ACC112 (cell line): ENCODE data around the gene TRNP1.

Experiments used
- H2AFZ ChIP-seq: fragments of 200-600 bp; sonication (generic); one replicate; pipeline ENCODE4 v1.6.0; 2017; ENCODE audit warnings: antibody characterized with exemption, low read length; ENCODE audit not compliant: unreplicated experiment
- H3K27ac ChIP-seq: fragments of 200-600 bp; sonication (generic); 2 replicates; pipeline ENCODE4 v1.5.1; 2014; ENCODE audit warnings: low read depth, mild to moderate bottlenecking, antibody characterized with exemption, low read length, moderate library complexity
- H3K27me3 ChIP-seq: fragments of 200-600 bp; sonication (generic); 2 replicates; pipeline ENCODE4 v1.6.1; 2014; ENCODE audit warnings: mild to moderate bottlenecking, antibody characterized with exemption, low read length, moderate library complexity, mixed read lengths; ENCODE audit not compliant: insufficient read depth
- H3K36me3 ChIP-seq: fragments of 200-600 bp; sonication (generic); 2 replicates; pipeline ENCODE4 v1.6.1; 2016; ENCODE audit warnings: mild to moderate bottlenecking, antibody characterized with exemption, low read length, moderate library complexity, mixed read lengths; ENCODE audit not compliant: insufficient read depth
- H3K4me1 ChIP-seq: fragments of 200-600 bp; sonication (generic); one replicate; pipeline ENCODE4 v1.6.1; 2016; ENCODE audit warnings: low read length, mixed read lengths; ENCODE audit not compliant: insufficient read depth, unreplicated experiment, control insufficient read depth
- H3K4me3 ChIP-seq: fragments of 200-600 bp; sonication (generic); 2 replicates; pipeline ENCODE4 v1.5.1; 2014; ENCODE audit warnings: mild to moderate bottlenecking, low read depth, low read length
- H3K79me2 ChIP-seq: fragments of 200-600 bp; sonication (generic); one replicate; pipeline ENCODE4 v1.6.0; 2016; ENCODE audit warnings: low read length; ENCODE audit not compliant: control insufficient read depth, unreplicated experiment, insufficient read depth

Gene TRNP1

GRCh38 chr1:27031235-27032118 lies 38.0 kb downstream of the TRNP1 start:
- Histone ChIP-seq H2AFZ (peak overlapping the region; percentile 45), H3K4me3 (peak overlapping the region; percentile 65)

DNA sequence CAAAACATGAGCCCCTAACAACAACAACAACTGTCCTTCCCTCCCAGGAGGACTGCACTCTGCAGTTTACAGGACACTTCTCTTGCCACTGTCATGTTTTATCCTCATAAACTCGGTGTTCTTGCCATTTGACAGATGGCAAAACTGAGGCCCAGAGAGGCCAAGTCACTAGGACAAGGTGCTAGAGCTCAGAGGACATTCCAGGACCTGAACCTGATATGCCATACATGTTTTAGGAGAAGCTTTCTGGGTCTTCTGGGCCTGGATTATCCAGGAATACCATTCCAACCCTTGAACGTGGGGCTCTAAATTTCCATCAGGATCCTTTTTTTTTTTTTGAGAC lies 38.6 kb downstream of the TRNP1 start:
- Histone ChIP-seq H3K36me3 (no peaks in the 10 kb centered on the region), H3K4me1 (peaks cover 10% of the 10 kb centered on the region), H2AFZ (peak overlapping the region; percentile 45), H3K4me3 (peak overlapping the region; percentile 65), H3K27me3 (no peaks in the 10 kb centered on the region), H3K27ac (no peak overlapping the region), H3K79me2 (no peaks in the 10 kb centered on the region)

More at GRCh38 chr1:27031235-27032118, 38.0 kb downstream of the TRNP1 start:
- Histone ChIP-seq H3K4me1 (peaks cover 10% of the 10 kb centered on the region), H3K36me3 (no peaks in the 10 kb centered on the region), H3K27ac (no peak overlapping the region), H3K27me3 (no peaks in the 10 kb centered on the region), H3K79me2 (no peaks in the 10 kb centered on the region)

DNA sequence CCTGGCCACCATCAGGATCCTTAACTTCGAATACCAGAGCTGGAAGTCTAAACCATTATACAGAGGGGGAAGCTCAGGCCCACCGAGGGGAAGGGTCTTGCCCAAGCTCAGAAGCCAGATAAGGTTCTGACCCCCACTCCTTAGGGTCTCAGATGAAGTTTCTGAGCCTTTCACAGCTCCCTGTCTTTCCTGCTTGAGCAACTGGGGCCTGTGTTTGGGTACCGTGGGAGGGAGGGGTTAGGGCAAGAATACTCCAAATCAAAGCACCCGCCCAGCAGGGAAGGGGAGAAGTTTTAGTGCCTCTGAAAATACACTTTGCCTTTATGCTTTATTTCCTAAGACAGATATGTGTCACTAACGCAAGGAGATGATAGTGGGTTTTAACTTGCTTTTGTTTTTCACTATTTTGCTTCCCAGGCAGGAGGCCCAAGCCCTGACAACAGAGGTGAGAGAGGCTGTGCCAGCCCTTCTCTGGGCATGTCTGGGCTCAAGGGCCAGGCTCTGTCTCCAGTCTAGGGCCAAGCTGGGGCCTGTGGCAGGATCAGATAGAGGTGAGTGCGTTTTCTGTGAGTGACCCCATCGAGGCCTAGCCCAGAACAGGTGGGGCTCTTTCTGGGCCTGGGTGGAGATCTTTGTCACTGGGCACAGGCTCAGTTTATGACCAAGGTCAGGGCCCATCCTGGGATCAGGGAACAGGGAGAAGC lies 39.7 kb downstream of the TRNP1 start:
- H3K4me1 ChIP-seq = peaks cover 10% of the 10 kb centered on the region
- no peaks in the 10 kb centered on the region for H3K27me3 ChIP-seq
- no peaks in the 10 kb centered on the region for H3K79me2 ChIP-seq
- no peaks in the 10 kb centered on the region for H3K36me3 ChIP-seq
- H3K27ac ChIP-seq = no peak overlapping the region
- no peak overlapping the region for H2AFZ ChIP-seq
- H3K4me3 ChIP-seq = no peak overlapping the region

DNA sequence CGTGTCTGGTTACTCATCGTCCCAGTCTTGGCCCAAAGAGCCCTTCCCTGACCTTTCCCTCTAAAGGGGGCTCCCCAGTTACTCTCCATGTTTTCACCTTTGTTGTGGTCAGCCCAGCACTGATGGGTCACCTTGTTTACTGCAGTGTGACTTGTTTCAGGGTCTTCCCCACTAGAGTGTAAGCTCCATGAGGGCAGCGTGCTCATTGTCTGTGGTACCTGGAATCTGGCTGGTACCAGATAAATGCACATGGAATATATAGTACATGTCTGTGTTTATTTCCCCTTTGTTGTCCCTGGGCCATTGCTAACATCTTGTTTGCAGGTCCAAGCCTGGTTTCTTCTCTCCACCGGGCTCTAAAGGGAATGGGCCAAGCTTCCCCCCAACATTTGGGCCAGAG lies 41.9 kb downstream of the TRNP1 start:
- Histone ChIP-seq H2AFZ (no peak overlapping the region), H3K36me3 (no peaks in the 10 kb centered on the region), H3K4me1 (peaks cover 10% of the 10 kb centered on the region), H3K4me3 (no peak overlapping the region), H3K79me2 (no peaks in the 10 kb centered on the region), H3K27ac (no peak overlapping the region), H3K27me3 (no peaks in the 10 kb centered on the region)

DNA sequence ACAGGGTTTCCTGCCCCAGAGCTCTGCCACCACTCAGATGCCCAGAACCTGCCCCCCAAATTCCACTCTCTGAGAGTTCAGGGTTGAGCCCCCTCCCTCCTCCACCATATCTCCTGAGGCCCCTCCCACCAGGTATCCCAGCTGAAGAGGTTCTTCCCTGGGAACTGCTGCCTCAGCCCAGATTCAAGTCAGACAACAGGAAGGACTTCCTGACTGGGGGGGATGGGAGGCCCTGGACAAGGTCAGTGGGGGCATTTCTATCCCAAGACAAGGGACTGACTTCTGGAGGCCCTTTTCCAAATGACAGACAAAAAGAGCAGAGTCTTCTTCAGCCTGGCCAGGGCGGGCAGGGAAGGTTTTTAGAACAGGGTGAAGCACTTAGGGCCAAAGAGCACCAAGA lies 43.2 kb downstream of the TRNP1 start:
- H3K79me2 ChIP-seq = no peaks in the 10 kb centered on the region
- no peaks in the 10 kb centered on the region for H3K27me3 ChIP-seq
- no peak overlapping the region for H3K4me3 ChIP-seq
- H3K4me1 ChIP-seq = peaks cover 3% of the 10 kb centered on the region
- no peak overlapping the region for H2AFZ ChIP-seq
- no peak overlapping the region for H3K27ac ChIP-seq
- no peaks in the 10 kb centered on the region for H3K36me3 ChIP-seq

DNA sequence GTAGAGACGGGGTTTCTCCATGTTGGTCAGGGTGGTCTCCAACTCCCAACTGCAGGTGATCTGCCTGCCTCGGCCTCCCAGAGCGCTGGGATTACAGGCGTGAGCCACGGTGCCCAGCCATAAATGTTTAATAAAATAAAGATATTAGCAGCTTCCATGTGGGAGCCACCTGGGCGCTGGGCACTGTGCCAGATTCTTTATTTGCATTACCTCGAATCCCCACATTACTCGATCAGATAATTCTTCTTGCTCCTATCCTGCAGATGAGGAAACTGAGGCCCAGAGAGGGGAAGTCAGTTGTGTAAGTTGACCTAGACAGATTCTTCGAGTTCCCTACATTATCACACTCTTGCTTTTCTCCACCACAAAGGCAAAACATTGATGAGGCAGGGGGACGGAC lies 44.0 kb downstream of the TRNP1 start:
- Histone ChIP-seq H3K27me3 (no peaks in the 10 kb centered on the region), H3K4me3 (no peak overlapping the region), H3K27ac (no peak overlapping the region), H3K79me2 (no peaks in the 10 kb centered on the region), H3K4me1 (no peaks in the 10 kb centered on the region), H3K36me3 (no peaks in the 10 kb centered on the region), H2AFZ (no peak overlapping the region)

DNA sequence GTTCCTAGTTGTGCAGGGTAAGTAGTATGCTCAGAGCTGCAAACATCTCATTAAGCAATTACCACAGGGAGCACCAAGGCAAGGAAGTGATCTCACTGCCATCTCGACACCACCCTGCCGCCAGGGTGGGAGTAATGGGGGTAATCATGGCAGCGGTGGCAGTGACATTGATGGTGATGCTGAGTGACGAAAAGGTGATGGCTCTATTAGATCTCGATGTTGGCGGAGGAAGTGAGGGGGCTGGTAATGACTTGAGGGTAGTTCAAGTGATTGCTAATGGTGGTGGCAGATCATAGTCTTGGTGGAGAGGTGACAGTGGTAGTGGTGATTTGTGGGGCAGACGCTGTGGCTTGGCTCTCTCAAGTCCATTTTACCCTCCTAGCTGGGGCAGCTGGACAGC lies 44.5 kb downstream of the TRNP1 start:
- Histone ChIP-seq H2AFZ (no peak overlapping the region), H3K79me2 (no peaks in the 10 kb centered on the region), H3K27ac (no peak overlapping the region), H3K4me3 (no peak overlapping the region), H3K36me3 (no peaks in the 10 kb centered on the region), H3K4me1 (no peaks in the 10 kb centered on the region), H3K27me3 (no peaks in the 10 kb centered on the region)

DNA sequence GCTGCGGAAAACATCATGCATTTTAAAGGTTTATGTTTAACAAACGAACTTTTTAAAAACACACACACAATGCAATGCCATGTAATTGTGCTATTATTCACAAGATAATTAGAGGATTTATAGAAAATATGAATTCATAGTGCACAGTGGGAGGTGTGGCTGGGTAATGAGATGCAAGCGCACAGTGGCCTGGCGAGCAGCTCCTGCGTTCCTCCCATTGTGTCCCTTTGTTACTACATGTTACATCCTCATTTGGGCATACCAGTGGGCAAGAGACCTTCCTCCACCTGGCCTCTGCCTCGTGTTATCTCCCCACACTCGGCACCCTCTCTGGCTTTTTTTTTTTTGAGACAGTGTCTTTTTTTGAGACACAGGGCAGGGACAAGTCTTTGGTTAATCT lies 49.2 kb downstream of the TRNP1 start:
- H3K4me1 ChIP-seq = peaks cover 18% of the 10 kb centered on the region
- H3K4me3 ChIP-seq = no peak overlapping the region
- H3K79me2 ChIP-seq = no peaks in the 10 kb centered on the region
- no peaks in the 10 kb centered on the region for H3K27me3 ChIP-seq
- no peak overlapping the region for H3K27ac ChIP-seq
- H3K36me3 ChIP-seq = no peaks in the 10 kb centered on the region
- H2AFZ ChIP-seq = no peak overlapping the region

- H3K36me3 ChIP-seq = no peaks in the 10 kb centered on the region
- H2AFZ ChIP-seq = peak overlapping the region; percentile 62
- H3K27ac ChIP-seq = no peak overlapping the region
- H3K79me2 ChIP-seq = no peaks in the 10 kb centered on the region
- peaks cover 18% of the 10 kb centered on the region for H3K4me1 ChIP-seq
- H3K4me3 ChIP-seq = peak overlapping the region; percentile 57
- H3K27me3 ChIP-seq = no peaks in the 10 kb centered on the region
Measured at GRCh38 chr1:27044613-27045151, 51.2 kb downstream of the TRNP1 start.

- no peaks in the 10 kb centered on the region for H3K27me3 ChIP-seq
- H3K27ac ChIP-seq = peak overlapping the region; percentile 49
- H3K4me3 ChIP-seq = no peak overlapping the region
- peak overlapping the region; percentile 48 for H2AFZ ChIP-seq
- peaks cover 18% of the 10 kb centered on the region for H3K4me1 ChIP-seq
- H3K79me2 ChIP-seq = no peaks in the 10 kb centered on the region
- H3K36me3 ChIP-seq = no peaks in the 10 kb centered on the region
Measured at GRCh38 chr1:27045973-27046558, 52.6 kb downstream of the TRNP1 start.
